ENCODE measurements around the gene PARVB.
"Not testable (repeated sequence)": the region's sequence is repeated elsewhere in the genome, so short reads cannot be mapped to it uniquely, and the experiment has no call there.

PARVB gene

DNA sequence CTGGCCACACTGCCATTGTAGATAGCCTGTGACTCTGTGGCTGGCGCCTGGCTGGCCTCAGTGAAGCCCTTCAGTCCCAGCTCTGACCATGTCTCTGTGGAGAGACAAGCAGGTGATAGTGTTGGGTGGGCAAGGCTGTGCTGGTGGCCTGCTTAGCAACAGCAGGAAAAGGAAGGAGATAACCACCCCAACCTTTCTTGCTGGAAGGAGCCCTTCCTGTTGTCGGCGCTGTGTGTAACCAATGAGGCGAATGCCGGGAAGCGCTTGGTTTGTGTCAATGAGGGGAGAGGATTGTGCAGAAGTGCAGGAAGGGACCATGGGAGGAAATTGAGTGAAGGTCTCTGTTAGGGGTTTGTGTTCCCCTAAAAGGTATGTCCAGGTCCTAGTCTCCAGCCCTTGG, 27.3 kb downstream of the PARVB start:
- no peak for DNase-seq (ENCODE audit: insufficient read length, low spot score)
- FAIRE-seq = no peak
- TF ChIP-seq, protein P1, sequence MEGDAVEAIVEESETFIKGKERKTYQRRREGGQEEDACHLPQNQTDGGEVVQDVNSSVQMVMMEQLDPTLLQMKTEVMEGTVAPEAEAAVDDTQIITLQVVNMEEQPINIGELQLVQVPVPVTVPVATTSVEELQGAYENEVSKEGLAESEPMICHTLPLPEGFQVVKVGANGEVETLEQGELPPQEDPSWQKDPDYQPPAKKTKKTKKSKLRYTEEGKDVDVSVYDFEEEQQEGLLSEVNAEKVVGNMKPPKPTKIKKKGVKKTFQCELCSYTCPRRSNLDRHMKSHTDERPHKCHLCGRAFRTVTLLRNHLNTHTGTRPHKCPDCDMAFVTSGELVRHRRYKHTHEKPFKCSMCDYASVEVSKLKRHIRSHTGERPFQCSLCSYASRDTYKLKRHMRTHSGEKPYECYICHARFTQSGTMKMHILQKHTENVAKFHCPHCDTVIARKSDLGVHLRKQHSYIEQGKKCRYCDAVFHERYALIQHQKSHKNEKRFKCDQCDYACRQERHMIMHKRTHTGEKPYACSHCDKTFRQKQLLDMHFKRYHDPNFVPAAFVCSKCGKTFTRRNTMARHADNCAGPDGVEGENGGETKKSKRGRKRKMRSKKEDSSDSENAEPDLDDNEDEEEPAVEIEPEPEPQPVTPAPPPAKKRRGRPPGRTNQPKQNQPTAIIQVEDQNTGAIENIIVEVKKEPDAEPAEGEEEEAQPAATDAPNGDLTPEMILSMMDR (IDR thresholded peaks at IDR 0.05; ENCODE audit: insufficient read depth, missing control alignments) = no peak

DNA sequence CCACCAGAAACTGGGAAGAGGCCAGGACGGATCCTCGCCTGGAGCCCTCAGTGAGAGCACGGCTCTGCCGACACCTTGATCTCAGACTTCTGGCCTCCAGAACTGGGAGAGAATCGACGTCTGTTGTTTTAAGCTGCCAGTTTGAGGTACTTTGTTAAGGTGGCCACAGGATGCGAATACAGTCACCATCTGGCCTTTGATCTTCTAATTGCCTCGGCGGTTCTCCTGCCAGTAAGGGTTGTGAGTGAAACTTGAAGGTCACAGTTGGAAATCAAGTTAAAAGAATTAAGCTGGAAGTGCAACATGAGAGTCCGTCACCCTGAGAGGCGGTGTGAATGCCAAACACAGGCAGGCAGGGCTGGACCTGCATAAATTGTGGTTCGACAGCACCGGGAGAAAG, 27.9 kb downstream of the PARVB start:
- FAIRE-seq = no peak
- TF ChIP-seq, protein P1 (IDR thresholded peaks at IDR 0.05; ENCODE audit: insufficient read depth, missing control alignments) = no peak

DNA sequence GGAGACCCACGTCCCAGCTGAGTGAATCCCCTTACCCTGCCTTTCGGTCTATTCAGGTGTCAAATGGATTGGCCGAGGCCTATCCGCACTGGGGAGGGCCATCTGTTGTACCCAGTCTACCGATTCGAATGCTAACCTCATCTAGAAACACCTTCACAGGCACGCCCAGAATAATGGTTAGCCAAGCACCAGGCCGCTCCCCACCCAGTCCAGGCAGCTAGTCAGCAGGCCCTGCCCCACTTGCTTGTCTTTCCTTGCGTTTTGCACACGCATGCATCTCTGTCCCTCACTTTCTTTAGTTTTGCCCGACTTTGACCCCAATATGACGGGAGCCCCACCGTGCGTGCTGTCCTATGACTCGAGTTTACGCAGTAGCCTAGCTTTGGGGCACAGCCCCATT, 31.7 kb downstream of the PARVB start:
- no peak for DNase-seq (ENCODE audit: insufficient read length, low spot score)
- no peak for FAIRE-seq
- TF ChIP-seq, protein P1 (IDR thresholded peaks at IDR 0.05; ENCODE audit: insufficient read depth, missing control alignments) = no peak

More for the DNA sequence above, 27.9 kb downstream of the PARVB start:
- no peak for DNase-seq (ENCODE audit: insufficient read length, low spot score)

DNA sequence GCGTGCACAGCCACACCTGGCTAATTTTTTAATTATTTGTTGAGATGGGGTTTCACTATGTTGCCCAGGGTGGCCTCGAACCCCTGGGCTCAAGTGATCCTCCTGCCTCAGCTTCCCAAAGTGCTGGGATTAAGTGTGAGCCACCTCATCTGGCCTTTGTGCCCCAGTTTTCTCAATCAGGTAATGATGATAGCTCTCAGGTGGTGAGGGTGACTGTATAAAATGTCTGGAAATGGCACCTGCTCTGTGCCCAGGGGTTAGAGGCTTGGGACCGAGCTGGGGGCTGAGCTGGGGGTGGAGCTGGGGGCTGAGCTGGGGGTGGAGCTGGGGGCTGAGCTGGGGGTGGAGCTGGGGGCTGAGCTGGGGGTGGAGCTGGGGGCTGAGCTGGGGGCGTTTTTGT, 32.5 kb downstream of the PARVB start:
- FAIRE-seq; DNase-seq (ENCODE audit: insufficient read length, low spot score): not testable (repeated sequence)

DNA sequence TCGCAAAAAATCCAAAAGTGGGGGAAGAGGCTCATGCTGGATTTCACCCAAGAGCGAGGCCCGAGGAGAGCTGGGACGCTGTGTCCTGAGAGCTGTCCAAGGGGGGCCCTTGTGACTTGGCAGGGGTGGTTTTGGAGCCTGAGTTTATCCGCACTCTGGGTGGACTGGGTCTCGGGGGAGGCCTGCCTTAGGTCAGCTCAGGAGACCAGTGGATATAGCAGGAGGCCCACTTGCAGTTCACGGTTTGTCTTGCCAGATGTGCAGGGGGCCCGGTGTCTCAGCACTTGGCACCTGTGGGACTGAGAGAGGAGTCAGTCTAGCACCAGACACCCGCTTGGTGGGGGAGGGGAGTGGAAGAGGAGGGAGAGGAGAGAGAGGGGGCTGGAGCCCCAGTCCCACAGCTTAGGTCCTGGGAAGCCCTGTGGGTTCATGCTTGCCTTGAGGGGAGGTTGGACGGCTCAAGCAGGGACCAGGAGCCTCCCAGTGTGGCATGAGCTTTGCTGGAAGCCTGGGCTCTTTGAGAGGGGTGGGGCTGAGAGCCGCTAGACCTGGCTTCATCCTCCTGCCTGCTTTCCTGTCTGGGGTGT, 33.4 kb downstream of the PARVB start:
- FAIRE-seq = no peak
- DNase-seq (ENCODE audit: insufficient read length, low spot score) = no peak
- TF ChIP-seq, protein P1 (IDR thresholded peaks at IDR 0.05; ENCODE audit: insufficient read depth, missing control alignments) = no peak

DNA sequence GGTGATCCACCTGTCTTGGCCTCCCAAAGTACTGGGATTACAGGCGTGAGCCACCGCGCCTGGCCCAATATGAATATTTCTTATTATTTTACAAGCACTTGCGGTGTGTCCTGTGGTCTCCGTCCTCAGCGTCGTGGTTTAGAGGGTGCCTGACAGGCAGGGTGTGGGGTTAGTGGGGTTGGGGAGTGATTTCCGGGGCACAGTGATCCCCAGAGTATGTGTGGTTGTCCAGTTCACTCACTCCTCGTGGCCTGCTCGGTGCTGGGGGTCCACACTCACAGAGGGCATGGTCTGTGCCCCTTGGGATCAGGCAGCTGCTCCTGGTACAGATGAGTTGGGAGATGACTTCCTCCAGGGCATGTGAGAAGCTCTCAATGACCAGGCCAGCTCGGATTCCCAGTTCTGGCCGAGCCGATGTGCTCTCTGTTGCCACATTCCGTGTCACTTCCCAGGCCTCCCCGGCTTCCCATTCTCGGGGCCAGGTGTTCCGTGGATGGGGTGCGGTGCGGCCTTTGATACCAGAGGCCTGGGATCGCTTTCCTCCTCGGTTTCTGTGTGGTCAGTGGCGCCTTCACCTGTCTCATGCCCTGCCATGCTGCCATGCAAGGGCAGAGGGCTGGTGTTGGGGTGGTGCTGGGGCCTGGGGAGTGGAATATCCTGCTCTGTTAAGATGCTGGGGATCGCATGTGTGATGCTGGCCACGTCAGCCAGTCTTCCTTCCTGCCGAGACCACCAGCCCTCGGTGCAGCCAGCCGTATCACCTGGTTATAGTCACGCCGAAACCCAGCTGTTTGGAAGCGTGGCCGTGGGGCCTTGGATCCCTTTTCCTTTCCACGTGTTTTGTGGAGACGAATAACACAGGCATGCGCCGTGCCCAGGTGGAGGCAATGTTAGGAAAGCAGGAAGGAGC, 39.6 kb downstream of the PARVB start:
- TF ChIP-seq, protein P1 (IDR thresholded peaks at IDR 0.05; ENCODE audit: insufficient read depth, missing control alignments) = no peak
- no peak for FAIRE-seq

DNA sequence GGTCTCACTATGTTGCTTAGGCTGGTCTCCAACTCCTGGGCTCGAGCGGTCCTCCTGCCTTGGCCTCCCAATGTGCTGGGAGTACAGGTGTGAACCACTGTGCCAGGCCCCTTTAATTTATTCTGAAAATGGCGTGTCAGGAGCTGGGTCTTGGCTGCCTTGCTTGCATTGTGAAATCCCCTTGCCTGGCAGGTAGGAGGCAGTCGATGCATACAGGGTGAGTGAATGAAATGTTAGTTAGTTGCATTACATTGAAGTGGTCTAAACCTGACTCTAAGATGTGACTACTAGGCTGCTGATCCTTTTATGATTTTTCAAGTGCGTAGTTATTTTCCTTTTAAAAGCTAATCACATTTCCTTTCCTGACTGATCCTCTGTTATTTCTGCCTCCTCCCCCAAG, 42.9 kb downstream of the PARVB start:
- FAIRE-seq (no peak), DNase-seq (ENCODE audit: insufficient read length, low spot score) (no peak)
- TF ChIP-seq, protein P1 (IDR thresholded peaks at IDR 0.05; ENCODE audit: insufficient read depth, missing control alignments) = no peak

More for the DNA sequence above, 39.6 kb downstream of the PARVB start:
- DNase-seq (ENCODE audit: insufficient read length, low spot score) = no peak
